ACC112 (cell line): ENCODE measurements around the gene TRMT2A.

Experiments used
- H2AFZ ChIP-seq: fragments of 200-600 bp; sonication (generic); one replicate; pipeline ENCODE4 v1.6.0; 2017; ENCODE audit warnings: antibody characterized with exemption, low read length; ENCODE audit not compliant: unreplicated experiment
- H3K27ac ChIP-seq: fragments of 200-600 bp; sonication (generic); 2 replicates; pipeline ENCODE4 v1.5.1; 2014; ENCODE audit warnings: low read depth, mild to moderate bottlenecking, antibody characterized with exemption, low read length, moderate library complexity
- H3K27me3 ChIP-seq: fragments of 200-600 bp; sonication (generic); 2 replicates; pipeline ENCODE4 v1.6.1; 2014; ENCODE audit warnings: mild to moderate bottlenecking, antibody characterized with exemption, low read length, moderate library complexity, mixed read lengths; ENCODE audit not compliant: insufficient read depth
- H3K36me3 ChIP-seq: fragments of 200-600 bp; sonication (generic); 2 replicates; pipeline ENCODE4 v1.6.1; 2016; ENCODE audit warnings: mild to moderate bottlenecking, antibody characterized with exemption, low read length, moderate library complexity, mixed read lengths; ENCODE audit not compliant: insufficient read depth
- H3K4me1 ChIP-seq: fragments of 200-600 bp; sonication (generic); one replicate; pipeline ENCODE4 v1.6.1; 2016; ENCODE audit warnings: low read length, mixed read lengths; ENCODE audit not compliant: insufficient read depth, unreplicated experiment, control insufficient read depth
- H3K4me3 ChIP-seq: fragments of 200-600 bp; sonication (generic); 2 replicates; pipeline ENCODE4 v1.5.1; 2014; ENCODE audit warnings: mild to moderate bottlenecking, low read depth, low read length
- H3K79me2 ChIP-seq: fragments of 200-600 bp; sonication (generic); one replicate; pipeline ENCODE4 v1.6.0; 2016; ENCODE audit warnings: low read length; ENCODE audit not compliant: control insufficient read depth, unreplicated experiment, insufficient read depth

The TRMT2A gene

DNA sequence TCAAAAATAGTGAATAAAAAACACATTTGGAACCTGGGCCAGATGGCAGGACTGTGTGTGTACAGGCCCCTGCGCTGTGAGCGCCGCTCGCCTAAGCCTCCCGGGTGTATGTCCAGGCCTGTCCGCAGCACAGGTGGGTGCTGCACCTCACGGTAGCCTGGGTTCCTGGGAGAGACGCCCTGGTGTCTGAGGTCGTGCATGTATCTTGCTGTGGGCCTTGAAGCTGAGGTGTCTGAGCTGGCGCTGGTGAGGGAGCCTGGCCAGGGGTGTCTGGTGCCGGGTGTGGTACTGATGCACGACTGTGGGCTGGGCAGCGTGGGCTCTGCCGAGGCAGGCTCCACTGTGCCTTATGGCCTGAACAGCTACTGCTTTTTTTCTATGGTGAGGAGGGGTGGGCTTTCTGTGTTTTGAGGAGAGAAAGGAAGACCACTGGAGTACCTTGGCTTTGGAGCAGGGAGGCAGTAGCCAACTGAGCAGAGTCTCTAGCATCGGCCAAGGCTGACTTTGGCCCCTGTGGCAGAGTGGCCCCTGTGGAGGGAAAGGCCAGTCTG, 10.4 kb upstream of the TRMT2A start:
- H2AFZ ChIP-seq, result no peak overlapping the region
- H3K36me3 ChIP-seq, result no peaks in the 10 kb centered on the region
- no peaks in the 10 kb centered on the region for H3K27me3 ChIP-seq
- peaks cover 7% of the 10 kb centered on the region for H3K79me2 ChIP-seq
- H3K4me3 ChIP-seq, result no peak overlapping the region
- H3K27ac ChIP-seq, result no peak overlapping the region
- H3K4me1 ChIP-seq, result no peaks in the 10 kb centered on the region

DNA sequence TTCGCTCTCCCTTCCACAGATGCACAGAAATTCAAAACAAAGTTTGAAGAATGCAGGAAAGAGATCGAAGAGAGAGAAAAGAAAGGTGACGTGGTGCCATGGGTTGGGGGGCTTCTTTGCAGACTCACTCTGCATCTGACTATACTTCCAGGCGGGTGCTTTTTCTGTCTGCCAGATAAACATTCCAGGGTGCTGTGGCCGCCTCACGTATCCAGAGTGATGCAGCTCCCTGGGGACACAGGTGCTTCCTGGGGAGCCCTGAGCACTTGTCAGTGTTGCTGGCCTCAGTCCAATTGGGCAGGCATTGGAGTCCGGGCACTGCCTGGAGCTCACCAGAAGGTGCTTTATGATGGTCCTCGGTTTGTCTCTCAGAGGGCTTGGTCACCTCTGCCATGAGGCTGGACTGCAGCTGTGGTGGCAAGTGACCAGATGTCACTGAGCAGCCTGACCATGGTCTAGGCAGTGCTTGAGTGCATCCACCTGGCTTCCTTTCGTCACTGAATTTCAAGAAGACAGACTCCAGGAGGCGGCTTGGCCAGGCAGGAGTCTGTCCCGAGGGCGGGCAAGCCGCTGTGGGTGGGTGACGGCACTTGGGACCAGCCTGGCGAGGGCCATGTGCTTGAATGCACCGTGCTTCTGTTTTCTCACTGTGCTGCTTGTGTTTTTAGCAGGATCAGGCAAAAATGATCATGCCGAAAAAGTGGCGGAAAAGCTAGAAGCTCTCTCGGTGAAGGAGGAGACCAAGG, 9.4 kb upstream of the TRMT2A start:
- H3K27me3 ChIP-seq, result no peaks in the 10 kb centered on the region
- no peak overlapping the region for H3K4me3 ChIP-seq
- no peak overlapping the region for H3K27ac ChIP-seq
- no peaks in the 10 kb centered on the region for H3K36me3 ChIP-seq
- H3K4me1 ChIP-seq, result no peaks in the 10 kb centered on the region
- peaks cover 10% of the 10 kb centered on the region for H3K79me2 ChIP-seq
- no peak overlapping the region for H2AFZ ChIP-seq

DNA sequence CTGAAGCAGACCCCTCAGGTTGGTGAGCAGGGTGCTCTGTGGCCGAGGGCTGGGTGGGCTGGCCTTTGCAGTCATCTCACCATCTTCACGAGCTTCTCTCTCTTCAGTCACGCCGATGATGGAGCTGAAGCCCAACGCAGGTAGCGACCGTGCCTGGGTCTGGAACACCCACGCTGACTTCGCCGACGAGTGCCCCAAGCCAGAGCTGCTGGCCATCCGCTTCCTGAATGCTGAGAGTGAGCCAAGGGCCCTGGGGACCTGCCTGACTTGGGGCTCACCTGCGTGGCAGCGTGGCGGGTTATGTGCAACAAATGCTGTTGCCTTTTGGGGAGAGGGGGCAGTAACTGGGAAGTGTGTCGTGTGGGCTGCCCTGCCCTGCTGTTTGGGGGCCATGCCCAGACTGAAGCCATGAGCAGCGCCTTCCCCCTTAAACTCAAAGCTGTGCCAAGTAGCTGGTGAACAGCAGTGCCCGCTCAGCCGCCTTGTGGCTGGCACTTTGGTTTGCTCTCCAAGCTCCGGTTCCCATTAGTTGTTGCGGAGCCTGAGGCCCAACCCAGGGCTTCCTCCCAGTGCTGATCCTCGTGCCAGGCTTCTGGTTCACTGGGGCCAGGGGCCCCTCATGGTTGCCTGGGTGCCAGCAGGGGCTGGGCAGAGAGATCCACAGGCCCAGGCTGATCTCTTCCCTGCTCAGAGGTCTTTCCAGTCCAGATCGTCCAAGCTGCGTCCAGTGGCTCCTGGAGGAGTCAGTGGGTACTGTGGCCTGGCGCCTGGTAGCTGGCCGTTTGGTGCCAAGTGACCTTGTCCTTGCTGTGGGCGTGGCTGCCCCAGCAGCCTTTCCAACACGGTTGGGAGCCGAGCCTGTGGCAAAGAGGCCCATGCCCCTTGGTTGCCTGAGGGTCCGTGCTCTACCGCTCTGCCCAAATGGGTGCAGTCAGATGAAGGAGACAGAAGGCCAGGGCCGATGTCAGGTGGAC, 8.5 kb upstream of the TRMT2A start:
- Histone ChIP-seq H3K27ac (no peak overlapping the region), H3K4me3 (no peak overlapping the region), H3K4me1 (no peaks in the 10 kb centered on the region), H2AFZ (no peak overlapping the region), H3K36me3 (no peaks in the 10 kb centered on the region), H3K27me3 (no peaks in the 10 kb centered on the region), H3K79me2 (peaks cover 18% of the 10 kb centered on the region)

DNA sequence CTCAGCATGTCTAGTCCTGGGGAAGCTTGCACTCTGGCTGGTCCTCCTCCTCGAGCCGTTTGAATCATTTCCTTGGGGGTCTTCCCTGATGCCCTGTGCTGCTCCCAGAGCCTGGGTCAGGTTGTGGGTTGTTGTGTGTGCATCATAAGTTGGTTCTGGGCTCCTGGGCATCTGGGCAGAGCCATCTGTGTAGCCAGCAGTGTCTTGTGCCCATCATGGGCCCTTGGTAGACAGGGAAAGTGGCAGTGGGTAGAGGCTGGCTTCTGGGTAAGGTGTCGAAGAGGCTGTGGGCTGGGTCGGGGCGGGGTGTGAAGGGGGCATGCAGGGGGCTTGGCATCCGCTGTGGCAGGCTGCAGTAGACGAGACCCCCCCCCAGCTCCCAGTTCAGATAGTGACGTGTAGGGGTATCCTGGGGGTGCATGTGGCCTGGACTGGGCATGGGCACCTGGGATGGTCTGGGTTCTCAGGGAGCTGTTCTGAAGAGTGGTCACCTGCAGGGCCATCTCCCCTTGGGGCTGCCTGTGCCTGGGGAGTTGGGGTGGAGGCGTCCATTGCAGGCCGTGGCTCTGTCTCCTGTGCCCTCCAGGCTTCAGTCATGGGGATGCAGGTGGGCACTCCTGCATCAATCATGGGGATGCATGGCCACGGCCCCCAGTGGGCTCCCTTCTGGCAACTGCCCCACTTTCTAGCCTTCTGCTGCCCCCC, 7.2 kb upstream of the TRMT2A start:
- Histone ChIP-seq H3K79me2 (peaks cover 30% of the 10 kb centered on the region), H3K27me3 (no peaks in the 10 kb centered on the region), H3K4me3 (no peak overlapping the region), H3K4me1 (peaks cover 2% of the 10 kb centered on the region), H3K36me3 (peaks cover 4% of the 10 kb centered on the region; the same call in 1 of the 2 replicates), H2AFZ (no peak overlapping the region), H3K27ac (no peak overlapping the region)

DNA sequence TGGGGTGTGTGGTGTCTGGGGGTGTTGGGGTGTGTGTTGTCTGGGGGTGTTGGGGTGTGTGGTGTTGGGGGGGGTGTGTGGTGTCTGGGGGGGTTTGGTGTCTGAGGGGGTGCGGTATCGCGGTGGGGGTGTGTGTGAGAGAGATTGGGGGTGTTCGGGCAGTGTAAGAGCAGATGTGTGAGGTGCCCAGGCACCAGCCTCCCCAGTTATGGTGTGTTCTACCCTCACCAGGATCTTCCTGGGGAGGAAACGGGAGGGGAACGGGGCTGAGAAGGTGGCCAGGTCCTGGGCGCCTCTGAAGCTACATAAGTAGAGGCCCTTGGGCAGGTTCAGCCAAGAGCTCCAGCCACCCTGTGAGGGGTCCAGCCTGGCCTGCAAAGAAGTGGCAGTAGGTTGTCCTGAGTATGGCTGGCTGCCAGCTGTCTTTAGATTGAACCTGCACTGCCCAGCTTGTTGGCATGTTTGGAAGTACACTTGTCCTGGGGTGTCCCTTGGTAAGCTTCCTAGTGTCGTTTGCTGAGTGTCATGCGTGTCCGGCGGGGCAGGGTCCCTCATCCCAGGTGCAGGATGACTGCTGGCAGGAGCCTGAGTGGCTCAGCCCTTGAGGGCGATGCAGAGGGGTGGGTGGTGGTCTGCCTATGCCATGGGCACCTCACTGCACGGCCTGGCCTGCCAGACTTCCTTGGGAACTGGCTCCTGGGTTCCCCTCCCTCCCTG, 6.5 kb upstream of the TRMT2A start:
- H3K79me2 ChIP-seq, result peaks cover 37% of the 10 kb centered on the region
- no peak overlapping the region for H3K4me3 ChIP-seq
- peaks cover 9% of the 10 kb centered on the region for H3K4me1 ChIP-seq
- H3K36me3 ChIP-seq, result peaks cover 4% of the 10 kb centered on the region; the same call in 1 of the 2 replicates
- no peak overlapping the region for H3K27ac ChIP-seq
- no peaks in the 10 kb centered on the region for H3K27me3 ChIP-seq
- no peak overlapping the region for H2AFZ ChIP-seq

DNA sequence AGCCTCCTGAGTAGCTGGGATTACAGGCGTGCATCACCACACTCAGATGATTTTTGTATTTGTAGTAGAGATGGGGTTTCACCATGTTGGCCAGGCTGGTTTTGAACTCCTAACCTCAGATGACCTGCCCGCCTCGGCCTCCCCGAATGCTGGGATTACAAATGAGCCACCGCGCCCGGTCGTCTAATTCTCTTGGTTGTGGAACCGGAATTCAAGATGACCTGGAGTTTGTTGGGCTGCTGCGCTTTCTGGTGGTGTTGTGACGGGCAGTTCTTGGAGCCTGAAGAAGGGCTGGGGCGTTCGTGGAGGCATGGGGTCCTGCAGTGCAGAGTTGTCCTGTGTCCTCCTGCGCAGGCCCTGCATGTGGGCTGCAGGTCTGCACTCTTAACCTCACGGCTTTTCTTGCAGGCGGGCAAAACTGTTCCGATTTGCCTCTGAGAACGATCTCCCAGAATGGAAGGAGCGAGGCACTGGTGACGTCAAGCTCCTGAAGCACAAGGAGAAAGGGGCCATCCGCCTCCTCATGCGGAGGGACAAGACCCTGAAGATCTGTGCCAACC, 4.9 kb upstream of the TRMT2A start:
- peaks cover 47% of the 10 kb centered on the region for H3K79me2 ChIP-seq
- peaks cover 4% of the 10 kb centered on the region; the same call in 1 of the 2 replicates for H3K36me3 ChIP-seq
- H3K4me1 ChIP-seq, result peaks cover 9% of the 10 kb centered on the region

DNA sequence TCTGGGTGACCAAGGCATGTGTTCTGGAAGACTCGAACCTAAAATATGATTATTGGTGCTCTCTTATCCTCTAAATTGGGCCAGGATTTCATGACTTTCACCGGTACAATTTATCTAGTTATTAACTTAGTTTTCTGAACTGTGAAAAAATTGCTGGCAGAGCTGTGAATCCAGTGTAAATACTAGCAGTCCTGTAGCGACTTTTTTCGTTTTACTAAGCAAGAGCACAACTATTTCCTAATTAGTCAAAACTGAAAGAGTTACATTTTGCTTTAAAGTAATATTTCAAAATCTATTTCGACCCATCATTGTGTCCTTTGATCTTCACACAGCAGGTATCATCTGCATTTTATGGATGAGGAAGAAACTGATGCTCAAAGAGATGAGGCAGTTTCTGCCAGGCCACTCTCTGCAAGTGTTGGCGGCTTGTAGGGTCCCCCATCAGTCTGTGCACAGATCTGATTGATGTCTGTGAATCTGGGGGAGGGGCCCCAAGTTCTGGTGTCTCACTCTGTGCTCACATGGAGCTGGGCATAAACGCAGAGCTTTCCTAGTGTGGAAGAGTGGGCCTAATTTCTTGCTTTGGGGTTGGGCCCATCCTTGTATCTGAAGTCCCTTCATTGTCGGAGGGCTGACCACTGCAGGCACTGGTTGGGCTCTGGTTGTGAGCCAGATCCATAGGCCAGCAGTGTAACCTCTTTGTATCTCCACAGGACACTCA, 1.4 kb upstream of the TRMT2A start:
- H3K4me1 ChIP-seq, result peaks cover 15% of the 10 kb centered on the region
- peak overlapping the region; percentile 98 for H3K4me3 ChIP-seq
- peak overlapping the region; percentile 36 for H3K27ac ChIP-seq
- H3K79me2 ChIP-seq, result peaks cover 63% of the 10 kb centered on the region
- H3K36me3 ChIP-seq, result peaks cover 4% of the 10 kb centered on the region; the same call in 1 of the 2 replicates
- no peaks in the 10 kb centered on the region for H3K27me3 ChIP-seq
- no peak overlapping the region for H2AFZ ChIP-seq

More for the DNA sequence above, 4.9 kb upstream of the TRMT2A start:
- no peak overlapping the region for H2AFZ ChIP-seq
- H3K27me3 ChIP-seq, result no peaks in the 10 kb centered on the region
- H3K27ac ChIP-seq, result no peak overlapping the region
- H3K4me3 ChIP-seq, result no peak overlapping the region

DNA sequence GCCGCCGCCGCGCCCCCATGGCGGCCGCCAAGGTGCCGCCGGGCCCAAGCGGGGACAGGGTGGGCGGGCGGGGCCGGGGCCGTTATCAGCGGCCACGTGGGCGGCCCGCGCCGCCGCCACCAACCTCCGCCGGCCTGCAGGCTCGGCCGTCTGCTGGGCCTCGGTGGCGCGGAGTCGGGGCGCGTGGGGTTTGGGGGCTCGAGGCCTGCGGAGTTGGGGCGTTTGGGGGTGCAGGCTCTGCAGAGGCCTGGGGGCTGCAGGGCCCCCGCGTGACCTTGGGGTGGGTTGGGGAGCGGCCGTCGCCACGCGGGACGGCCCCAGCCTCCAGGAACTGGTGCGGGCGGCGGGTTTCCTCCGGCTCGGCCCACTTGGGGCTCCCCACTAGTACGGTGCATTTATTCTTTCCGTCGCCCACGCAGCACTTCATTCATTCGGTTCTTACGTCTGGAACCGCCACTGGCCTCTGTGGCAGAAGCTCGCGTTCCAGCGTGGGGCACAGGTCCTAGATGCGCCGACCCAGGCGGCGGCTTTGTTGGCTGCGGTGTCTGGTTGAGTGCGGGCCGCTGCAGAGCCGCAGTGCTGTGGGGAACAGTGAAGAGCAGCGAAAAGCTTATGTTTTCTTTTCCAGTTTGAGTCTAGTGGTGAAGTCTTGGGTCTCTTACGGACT, 740 bp upstream of the TRMT2A start:
- H3K27me3 ChIP-seq, result no peaks in the 10 kb centered on the region
- peaks cover 63% of the 10 kb centered on the region for H3K79me2 ChIP-seq
- H3K4me1 ChIP-seq, result peaks cover 15% of the 10 kb centered on the region
- H3K36me3 ChIP-seq, result peaks cover 4% of the 10 kb centered on the region; the same call in 1 of the 2 replicates
- H3K4me3 ChIP-seq, result peak overlapping the region; percentile 98
- peak overlapping the region; percentile 36; the same call in 1 of the 2 replicates for H3K27ac ChIP-seq
- H2AFZ ChIP-seq, result no peak overlapping the region
